Umbilical cord (tissue), 2 donors: Measurements from ENCODE around the gene MYT1. TPM values are rescaled to one million over a fixed set of nuclear protein-coding genes. Genes with fewer than 3 reads are reported as not detected.

ENCODE experiments used
- DNase-seq: peaks from one replicate; pipeline ENCODE4 v3.0.0-alpha.2; 2015; ENCODE audit warnings: low spot score
- total RNA-seq: library from RNA; depleted of rRNA; stranded (reverse); fragments of >200 nt; gene quantifications from one replicate; pipeline ENCODE4 v1.2.3, GENCODE V29; 2014; ENCODE audit warnings: low replicate concordance; ENCODE audit not compliant: insufficient read depth

The MYT1 gene
- total RNA-seq, 1 donor from 2014 or later: 1.2 TPM

DNA sequence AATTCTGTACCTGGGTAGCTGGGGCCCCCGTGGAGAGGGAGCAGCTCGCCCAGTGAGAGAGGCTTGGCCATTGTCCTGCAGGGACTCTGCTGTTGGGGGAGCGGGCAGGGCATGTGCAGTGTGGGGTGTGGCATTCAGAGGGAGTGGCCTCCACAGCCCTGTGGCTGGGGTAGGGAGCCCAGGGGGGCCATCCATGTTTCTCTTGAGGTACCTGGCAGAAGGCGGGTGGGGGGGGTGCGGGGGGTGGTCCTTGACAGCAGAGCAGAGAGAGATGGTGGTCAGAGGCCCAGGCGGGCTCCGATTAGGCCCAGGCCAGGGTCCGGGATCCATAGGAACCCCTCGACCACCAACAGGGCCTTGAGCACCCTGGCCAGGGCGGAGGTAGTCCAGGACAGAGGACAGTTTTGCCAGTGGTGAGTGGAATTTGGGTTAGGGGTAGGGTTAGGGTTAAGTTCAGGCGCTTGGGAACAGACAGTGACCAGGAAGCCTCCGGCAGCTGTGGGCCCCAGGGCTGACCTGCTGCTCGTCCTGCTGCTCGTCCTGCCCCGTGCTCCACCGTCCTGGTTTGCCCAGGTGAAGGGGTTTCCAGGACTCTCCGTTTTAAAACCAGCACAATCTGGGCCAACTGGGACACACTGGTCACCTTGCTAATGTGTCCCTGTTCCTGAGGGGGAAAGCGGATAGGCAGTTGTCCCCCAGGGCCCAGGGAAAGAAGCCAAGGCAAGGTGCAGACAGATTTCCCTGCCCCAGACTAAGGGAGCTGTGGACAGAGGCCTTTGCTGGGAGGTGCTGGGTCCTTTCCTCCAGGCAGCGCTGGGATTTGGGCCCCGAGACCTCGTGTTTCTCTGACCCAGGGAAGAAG lies 24.8 kb upstream of the MYT1 start:
- no peak for DNase-seq

DNA sequence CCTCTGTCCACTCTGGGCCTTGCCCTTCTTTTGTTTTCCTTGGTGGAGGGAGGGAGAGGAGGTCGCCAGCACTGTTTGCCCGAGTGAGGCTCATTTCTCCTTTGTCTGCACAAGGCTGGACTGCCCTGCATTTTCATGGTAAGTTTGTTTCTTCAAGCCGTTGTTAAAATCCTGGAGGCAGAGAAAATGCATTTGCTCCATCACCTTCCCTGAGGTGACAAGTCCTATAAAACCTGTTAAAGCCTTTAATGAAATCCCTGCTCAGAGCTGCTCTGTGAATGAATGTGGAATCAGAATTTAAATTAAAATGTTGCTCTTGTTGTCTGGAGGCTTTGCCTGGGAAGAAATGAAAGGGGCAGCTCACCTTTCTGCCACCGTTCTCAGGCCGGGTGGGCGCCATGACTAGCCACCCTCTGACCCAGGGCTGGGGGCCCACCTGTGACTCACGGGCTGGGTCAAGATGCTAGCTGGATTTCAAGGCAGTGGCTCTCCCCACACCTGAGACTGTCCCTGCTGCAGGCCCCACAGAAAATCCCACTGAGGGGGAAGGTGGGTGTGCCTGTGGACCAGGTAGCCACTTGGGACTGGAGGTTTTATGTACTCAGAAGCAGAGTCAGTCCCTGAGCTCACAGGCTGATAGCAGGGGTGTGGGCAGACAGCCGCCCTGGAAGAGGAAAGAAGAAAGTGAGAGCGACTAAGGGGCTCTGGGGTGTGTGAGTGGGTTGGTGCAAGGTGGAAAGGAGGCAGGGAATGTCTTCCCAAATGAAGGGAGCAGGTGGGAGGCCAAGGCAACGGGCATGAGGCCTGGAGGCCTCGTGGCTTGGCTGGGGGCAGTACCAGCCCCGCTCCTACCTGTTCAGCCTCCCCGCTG lies 24.0 kb upstream of the MYT1 start:
- no peak for DNase-seq

DNA sequence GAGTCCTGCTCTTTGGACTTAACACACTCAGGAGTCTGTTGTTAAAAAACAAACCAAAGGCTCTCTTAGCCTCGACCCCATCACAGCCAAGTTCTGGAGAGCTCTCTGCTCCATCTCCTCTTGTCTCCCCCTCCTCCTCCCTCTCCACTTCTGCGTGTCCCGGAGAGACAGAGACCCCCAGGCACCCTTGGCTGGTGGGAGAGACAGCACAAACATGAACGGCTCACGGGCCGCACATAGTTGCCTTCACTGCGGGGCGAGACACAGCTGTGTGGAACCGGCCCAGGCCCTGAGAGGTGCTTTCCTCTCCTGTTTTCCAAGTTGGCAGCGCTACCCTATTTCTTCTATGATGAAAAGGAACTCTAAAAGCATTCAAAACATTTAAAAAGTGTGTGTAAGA lies 23.3 kb upstream of the MYT1 start:
- no peak for DNase-seq

DNA sequence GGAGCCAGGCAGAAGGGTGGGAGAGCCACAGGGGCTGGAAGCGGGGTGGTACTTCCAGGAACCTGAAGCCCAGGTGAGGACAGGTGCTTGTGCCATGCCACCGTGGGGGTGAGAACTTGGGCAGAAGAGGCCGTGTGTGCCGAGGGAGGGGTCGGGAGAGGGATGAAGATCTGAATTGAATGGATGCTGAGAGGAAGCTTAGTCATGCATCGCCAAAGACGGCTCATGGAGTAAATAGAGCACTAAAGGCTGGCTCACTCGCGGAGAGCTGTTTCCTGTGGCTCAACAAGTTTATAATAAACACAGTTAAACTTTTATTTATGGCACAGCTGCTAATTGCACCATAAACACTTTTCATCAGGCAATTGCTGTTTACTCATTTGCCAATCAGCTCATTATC lies 21.7 kb upstream of the MYT1 start:
- DNase-seq: no peak

DNA sequence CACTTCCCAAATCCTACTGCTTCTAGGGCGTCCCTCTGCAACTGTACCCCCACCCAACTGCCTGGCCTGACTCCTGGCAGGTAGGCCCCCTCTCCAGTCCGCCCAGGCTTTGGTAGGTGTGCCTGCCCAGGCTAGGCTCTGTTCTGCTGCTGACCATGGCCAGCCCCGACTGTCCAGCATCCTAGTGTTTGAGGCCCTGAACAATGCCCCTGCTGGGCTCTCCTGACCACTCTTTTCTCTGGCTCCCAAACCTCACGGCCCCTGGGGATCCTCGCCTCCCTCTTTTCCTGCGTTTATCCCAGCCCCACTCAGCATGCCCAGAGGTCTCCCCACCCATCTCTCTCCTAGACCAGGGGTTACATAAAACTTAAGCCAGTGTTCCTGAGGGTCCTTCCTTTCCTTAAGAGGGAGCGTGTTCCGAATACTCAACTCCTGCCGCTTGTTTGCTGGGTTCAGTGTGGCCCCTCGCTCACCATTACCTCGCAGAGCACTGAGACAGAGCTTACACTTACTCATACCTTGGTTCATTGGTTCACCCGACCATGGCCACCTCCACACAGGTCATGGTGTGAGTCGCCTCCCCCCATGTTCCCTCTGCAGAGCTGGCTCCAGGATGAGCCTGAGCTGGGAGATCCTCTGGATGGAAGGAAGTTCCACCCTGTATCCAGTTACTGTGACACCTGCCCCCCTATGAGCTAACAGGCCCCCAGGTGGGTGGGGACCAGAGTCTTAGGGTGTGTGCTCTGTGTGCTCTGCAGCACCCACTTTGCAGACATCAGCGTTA lies 21.0 kb upstream of the MYT1 start:
- DNase-seq: no peak

DNA sequence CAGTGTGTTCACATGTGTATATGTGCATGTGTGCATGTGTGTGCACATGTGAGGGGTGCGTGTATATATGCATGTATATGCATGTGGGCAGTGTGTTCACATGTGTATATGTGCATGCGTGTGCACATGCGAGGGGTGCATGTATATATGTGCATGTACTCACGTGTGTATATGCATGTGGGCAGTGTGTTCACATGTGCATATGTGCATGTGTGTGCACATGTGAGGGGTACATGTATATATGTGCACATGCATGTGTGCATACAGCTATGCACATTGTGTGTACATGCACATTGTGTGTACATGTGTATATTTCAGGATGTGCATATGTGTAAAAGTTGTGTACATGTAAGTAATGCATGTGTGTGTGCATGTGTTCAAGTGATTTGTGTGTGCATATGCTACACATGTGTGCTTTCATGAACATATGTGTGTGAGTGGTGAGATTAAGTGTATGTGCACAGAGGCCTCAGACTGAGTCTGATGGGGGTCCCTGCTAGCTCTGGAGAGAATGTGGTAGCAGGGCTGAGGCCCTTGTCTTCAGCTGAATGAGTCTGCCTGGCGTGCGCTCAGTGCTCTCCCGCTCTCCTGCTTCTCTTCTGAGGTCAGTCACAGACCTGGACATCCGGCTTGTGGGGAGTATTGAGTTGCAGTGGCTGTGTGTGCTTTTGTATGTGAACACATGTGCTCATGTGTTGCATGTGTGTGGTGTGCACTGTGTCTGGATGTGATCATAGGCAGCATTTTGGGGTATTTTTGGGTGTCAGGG lies 19.9 kb upstream of the MYT1 start:
- no peak for DNase-seq

- DNase-seq: no peak
Measured at GRCh38 chr20:64145458-64146300, 18.6 kb upstream of the MYT1 start.

DNA sequence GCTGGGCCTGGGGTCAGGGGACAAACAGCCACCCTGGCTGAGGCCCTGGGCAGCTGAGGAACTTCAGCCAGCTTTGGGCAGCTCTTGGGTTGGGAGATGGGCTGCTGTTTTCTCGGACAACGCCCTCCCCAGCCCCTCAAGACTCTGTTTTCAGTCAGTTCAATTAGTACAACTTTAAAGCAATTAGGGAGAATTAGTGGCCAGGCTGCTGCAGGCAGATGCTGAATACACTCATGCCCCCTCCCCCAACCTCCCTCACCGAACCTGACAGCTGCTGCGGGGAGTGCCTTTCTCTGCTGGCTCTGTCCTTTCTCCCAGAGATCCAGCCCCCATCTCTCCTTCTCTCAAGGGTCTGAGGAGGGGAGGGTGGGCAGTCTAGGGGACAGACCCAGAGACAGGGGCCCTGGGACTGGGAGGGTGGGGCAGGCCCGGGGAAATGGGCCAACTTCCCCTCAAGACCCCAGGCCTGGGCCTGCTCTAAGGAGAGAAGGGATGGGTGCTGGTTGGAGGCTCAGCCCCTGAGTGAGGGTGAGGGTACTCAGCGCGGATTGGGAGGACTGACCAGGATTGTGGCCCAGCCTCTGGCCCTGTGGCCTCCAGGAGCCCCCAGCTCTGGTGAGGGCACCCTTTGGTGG lies 17.8 kb upstream of the MYT1 start:
- no peak for DNase-seq

GRCh38 chr20:64146936-64147477 lies 17.2 kb upstream of the MYT1 start:
- DNase-seq: no peak

- no peak for DNase-seq
Measured at GRCh38 chr20:64148581-64148980, 15.7 kb upstream of the MYT1 start.

- no peak for DNase-seq
Measured at GRCh38 chr20:64149141-64149540, 15.1 kb upstream of the MYT1 start.

- no peak for DNase-seq
Measured at GRCh38 chr20:64149809-64150560, 14.3 kb upstream of the MYT1 start.

DNA sequence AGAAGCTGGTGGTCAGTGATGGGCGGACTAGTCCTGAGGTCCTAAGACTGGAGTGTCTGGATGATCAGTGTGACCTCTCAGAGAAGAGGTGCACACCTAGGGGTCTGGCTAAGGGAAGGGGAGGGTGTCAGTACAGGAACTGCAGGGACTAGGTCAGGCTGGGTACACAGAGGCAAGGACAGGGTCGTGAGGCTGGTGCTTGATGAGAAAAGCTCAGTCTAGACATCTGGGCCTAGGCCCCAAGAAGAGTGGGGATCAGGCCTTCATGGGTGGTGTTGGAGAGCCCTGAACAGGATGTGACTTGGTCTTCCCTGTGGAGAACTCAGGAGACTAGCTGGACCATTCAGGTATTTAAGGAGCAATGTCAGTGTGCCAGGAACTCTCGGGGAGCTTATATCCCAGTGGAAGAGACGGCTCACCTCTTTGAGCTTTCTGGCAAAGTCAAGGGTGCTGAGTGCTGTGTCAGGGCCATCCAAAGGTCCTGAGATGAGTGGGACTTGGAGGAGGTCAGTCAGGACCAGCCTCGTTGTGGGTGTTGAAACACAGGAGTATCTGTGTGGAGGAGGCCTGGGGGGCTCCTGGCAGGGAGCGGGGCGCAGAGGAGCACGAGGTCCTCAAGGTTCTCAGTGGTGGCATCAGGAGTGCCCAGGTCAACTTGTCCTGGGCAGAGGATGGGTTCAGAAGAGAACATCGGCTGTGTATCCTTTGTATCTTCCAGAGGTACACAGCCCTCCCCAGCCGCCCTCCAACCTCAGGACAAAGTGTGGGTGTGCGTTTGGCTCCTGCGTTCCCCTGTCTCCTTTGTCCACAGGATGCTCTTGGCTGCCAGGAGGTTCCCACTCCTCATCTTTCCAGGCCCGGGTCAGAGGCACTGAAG lies 13.3 kb upstream of the MYT1 start:
- DNase-seq: no peak

DNA sequence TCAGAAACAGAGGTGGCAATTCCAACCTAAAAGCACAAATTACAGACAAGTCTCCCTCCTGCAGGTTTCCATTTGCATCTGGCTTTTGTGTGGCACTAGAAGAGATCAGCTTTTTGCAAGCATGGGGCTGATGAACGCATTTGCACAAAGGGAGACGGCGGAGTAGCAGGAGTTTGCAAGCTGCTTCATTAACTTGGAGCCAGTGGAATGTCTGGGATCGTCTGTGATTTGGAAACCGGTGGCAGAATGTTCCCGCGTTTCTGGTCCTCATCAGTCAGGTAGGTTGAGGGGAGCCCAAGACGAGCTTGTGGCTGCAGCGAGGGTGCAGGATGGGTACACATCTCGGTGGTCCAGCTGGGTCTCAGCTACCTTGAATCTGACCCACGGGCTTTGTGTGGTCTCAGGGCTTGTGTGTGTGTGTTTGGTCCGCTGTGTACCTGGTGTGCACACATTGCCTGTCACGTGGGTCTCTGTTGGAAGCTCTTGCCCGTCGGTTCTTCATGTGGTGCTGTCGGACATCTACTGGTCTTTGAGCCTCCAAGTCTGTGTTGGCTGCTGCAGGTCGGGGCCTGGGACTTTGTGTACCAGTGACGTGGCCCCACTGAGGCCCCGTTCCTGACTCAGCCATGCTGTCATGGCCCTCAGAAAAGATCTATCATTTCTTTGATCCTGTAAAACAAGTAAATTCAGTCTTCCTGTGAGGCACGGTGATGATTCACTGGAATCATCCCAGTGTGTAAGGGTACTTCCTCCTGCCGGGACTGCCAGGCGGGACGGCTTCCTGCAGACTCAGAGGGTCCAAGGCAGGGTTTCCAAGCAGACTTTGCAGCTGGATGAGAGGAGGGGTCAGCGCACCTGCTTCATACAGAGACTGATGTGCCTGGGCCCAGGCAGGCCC lies 12.4 kb upstream of the MYT1 start:
- DNase-seq: peak; percentile 14

DNA sequence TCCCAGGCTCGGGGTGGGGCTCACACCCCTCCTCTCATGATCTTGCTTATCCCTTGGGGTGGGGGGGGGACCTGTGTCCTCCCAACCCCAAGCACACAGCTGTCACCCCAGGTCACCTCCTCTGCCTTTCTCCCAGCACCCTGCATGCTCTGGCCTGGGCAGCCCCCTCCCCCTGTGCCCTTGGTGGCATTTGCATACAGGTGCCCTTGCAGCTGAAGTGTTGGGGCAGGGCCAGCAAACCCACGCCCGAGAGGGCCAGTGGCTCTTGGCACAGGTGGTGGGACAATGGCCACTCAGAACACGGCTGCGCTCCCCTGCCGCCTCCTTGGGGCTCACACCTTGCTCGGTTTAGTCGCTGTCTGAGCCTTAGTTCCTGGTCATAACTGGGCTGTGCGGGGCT lies 11.3 kb upstream of the MYT1 start:
- DNase-seq: no peak

GRCh38 chr20:64153410-64153809 lies 10.8 kb upstream of the MYT1 start:
- DNase-seq: no peak
